Measurements from ENCODE around the gene GADD45B.

The GADD45B gene

DNA sequence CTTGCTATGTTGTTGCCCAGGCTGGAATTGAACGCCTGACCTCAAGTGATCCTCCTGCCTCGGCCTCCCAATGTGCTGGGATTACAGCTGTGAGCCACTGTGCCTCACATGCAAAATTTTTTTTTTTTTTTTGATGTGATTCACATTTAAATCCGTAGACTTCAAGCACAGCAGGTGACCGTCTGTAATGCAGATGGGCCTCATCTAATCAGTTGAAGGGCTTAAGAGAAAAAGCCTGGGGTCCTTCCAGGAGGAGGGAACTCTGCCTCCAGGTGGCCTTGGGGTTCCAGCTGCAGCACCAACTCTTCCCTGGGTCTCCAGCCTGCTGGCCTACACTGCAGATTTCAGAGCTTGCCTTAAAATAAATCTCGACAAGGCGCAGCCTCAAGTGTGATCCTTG lies 43.6 kb downstream of the GADD45B start:
- no peak for DNase-seq

DNA sequence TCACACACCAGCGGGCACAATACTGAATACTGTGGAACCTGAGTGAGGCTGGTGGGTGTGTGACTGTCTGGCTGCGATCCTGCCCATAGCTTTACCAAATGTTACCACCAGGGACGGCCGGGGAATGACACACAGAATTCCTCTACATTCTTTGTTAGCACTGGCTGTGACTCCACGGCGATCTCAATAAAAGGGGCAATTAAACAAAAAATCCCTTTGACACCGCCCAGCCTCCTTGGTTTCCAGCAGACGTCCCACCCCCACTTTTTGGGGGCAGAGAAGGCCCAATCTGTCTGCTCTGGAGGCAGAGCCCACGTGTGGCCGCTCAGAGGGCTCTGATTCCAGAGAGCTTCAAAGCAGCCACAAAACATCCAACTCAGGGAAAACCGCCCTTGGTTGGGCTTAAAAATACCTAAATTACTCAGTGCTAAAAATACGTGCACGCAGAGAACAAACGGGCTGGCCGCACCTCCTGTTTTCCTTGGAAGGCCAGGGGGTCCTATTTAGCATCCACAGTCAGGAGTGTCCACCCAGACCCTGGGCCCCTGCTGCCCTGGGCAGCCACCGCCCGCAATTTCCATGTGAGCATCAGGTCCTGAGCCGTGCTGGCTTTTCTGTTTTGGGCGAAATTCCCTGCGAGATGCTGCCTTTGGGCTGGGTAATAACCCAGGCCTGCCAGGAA lies 47.8 kb downstream of the GADD45B start:
- no peak for DNase-seq

DNA sequence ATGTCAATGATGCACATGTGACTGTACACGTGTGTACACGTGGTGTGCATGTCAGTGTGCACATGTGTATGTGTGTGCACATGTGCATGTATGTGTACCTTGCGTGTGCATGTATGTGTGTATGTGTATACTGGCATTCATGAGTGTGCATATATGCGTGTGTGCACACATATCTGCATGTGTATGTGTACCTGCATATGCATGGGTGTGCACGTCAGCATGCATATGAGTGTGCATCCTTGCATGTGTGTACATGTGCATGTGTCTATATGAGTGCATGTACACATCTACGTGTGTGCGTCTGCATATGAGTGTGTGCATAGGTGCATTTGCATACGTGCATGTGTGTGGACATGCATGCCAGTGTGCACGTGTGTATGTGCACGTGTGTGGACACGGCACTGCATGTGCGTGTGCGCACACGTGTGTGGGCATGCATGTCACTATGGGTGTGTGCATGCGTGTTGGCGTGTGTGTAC lies 48.5 kb downstream of the GADD45B start:
- DNase-seq = no peak

DNA sequence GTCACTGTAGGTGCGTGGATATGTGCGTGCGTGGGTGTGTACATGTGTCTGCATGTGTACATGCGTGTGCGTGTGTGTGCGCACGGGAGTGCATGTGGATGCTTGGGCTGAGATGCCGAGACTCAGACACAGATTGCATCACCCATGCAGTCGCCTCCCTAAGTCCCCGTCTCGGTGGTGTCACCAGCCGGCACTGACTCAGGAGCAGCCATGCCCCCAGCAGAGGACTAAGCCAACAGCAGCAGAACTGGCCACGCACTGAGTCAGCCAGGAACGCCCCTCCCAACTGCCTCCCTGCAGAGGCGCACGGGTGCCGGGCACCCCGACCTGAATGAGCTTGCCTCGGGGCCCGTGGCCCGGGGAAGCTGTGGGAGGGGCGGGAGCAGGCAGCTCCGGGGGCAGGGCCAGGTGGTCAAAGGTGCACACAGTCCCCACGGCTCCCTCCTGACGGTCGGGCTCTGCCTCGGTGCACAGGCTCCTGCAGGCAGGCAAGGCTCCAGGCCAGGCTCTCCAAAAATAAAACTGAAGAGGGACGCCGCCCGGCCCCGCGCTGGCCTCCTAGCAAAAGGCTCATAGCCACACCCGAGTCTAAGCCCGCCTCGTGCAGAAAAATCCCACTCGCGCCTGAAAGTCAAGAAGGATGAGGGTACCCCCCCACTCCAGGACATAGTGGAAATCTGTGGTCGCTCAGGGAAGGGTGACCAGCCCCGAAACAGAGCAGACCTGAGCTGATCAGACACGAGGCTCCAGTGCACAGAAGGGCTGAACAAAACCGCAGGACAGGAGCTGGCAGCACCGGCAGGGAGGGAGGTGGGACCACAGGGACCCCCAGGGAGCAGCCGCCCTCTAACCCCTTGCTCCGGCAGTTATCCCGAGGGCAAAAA lies 49.2 kb downstream of the GADD45B start:
- DNase-seq = no peak

DNA sequence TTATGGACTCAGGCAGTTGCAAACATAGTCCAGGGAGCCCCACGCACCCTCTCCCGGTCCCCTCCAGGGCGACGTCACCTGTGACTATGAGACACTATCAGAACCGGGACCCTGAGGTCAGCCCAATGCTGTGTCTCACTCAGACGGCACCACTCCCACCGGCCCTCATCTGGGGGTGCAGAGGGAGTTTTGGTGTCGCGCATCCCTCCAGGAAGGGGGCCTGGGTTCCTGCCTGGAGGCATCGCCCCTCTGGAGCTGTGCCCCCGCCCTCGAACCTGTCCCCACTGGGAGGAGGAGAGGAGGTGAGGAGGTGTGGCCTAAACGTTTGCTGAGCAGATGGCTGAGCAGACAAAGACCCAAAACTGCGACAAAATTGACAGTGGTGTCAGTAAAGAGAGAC lies 51.2 kb downstream of the GADD45B start:
- no peak for DNase-seq

DNA sequence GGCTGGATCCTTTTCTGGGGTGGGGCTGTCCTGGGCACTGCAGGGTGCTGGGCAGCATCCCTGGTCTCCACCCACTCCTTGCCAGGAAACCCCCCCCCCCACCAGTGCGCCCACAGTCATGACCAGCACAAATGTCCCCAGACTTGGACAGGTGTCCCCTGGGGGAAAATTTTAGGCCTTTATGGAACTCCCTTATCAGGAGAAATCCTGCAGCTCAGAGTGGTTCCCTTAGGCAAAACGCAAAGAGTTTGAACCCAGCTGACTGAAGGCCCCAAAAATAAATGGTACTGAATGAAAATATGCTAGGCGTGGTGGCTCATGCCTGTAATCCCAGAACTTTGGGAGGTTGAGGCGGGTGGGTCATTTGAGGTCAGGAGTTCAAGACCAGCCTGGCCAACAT lies 51.8 kb downstream of the GADD45B start:
- no peak for DNase-seq

Measured in NCI-H146 (cell line).